Gastrocnemius medialis (tissue), 4 donors: ENCODE data around the gene PRCD.

Experiments used
- POLR2A ChIP-seq, 2 donors: fragments of 450-650 bp; IDR thresholded peaks; one replicate each; pipeline ENCODE4 v1.6.1; 2017; ENCODE audit warnings: antibody characterized with exemption in 2 of 2, mild to moderate bottlenecking in 2 of 2, moderate library complexity in 2 of 2
- TF ChIP-seq, protein P1 (sequence below), 5 experiments: fragments of 450-650 bp in 3 of 5; fragments of 200-600 bp in 2 of 5; sonication (generic) in 2 of 5; IDR thresholded peaks in 4 of 5; conservative IDR thresholded peaks in 1 of 5; 1 replicate in 4 of 5; 2 replicates in 1 of 5; pipeline ENCODE4 v1.5.1; 2016 to 2019; ENCODE audit warnings: antibody characterized with exemption in 5 of 5, mild to moderate bottlenecking in 3 of 5, moderate library complexity in 3 of 5

DNA sequence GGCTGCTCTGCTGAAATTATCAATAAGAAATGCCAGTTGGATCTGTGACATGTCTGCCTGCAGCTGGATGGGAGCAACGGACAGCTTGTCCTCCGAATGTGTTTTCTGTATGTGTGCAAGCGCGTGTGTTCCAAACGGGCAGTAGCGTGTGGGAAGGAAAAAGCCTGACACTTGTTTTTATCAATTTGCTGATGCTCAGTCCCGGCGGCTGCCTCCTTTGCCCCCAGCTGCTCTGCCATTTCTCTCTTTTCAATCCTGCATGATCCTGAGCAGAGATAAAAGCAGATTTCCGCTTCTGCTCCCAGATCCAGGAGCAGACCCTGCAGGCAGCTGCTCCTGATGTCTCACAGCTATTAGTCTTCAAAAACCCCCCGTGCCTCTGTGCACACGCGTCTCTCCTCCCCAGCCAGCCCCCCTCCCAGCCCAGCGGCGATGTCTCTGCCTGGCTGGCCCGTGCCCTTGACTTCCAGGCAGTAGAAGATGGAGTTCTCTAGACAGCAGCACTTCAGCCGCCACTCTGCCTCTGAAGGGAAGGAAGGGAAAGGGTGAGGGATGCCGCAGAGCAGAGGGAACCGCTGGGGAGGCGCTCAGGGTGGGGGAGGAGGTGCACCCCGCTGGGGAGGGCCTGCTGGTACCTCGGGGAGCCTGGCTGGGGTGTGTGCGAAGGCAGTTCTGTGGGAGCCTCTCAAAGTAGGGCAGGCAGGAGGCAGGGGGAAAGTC lies 4.1 kb downstream of the PRCD start:
- TF ChIP-seq, protein P1, sequence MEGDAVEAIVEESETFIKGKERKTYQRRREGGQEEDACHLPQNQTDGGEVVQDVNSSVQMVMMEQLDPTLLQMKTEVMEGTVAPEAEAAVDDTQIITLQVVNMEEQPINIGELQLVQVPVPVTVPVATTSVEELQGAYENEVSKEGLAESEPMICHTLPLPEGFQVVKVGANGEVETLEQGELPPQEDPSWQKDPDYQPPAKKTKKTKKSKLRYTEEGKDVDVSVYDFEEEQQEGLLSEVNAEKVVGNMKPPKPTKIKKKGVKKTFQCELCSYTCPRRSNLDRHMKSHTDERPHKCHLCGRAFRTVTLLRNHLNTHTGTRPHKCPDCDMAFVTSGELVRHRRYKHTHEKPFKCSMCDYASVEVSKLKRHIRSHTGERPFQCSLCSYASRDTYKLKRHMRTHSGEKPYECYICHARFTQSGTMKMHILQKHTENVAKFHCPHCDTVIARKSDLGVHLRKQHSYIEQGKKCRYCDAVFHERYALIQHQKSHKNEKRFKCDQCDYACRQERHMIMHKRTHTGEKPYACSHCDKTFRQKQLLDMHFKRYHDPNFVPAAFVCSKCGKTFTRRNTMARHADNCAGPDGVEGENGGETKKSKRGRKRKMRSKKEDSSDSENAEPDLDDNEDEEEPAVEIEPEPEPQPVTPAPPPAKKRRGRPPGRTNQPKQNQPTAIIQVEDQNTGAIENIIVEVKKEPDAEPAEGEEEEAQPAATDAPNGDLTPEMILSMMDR (IDR thresholded peaks at IDR 0.05 in 4 of 5, conservative IDR thresholded peaks at IDR 0.05 in 1 of 5), result no peak
- TF ChIP-seq POLR2A (IDR thresholded peaks at IDR 0.05), result no peak
